Measurements from ENCODE around the gene PPP1R9A. TPM values are rescaled to one million over a fixed set of nuclear protein-coding genes. Genes with fewer than 3 reads are reported as not detected.

The PPP1R9A gene
- total RNA-seq: 0.14 and 0.18 TPM in 2 replicates

DNA sequence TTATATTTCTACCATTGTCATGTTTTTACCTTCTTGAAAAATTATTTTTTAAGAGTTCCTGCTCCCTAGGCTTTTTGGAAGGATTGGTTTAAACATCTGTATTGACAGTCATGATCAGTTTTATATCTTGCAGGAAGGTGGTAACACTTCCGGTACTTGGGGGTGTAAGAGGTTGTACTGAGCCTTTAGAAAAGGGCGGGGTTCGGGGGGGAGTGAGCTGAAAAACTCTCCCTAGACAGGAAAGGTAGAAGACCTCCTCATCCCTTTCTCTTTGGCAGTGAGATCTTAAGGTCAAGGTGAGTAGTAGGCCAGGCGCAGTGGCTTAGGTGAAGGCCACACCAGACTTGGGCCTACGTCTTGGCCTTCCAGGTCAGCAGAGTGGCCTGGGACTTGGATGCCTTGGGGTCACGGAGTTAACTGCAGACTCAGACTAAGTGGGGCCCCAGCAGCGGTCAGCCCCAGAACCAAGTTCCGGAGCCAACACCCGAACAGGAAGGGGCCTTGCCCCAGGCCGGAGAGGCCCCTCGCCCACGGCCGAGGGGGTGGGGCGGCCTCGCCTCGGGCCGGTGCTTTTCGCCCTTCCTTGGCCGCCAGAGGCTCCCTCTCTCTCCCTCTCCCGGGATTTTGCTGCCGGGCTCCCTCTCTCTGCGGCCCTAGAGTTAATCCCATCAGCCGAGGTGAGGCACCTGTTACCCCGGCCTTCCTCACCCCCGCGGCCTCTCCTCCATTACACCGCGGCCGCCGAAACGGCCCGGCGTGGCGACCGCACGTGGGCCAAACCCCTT is at the start of gene PPP1R9A:
Gene PPP1R9A, plus strand, starts transcription at position 569 of the 785 bp plus-strand sequence. CDS start 2,520 bp downstream, outside the sequence.

DNA sequence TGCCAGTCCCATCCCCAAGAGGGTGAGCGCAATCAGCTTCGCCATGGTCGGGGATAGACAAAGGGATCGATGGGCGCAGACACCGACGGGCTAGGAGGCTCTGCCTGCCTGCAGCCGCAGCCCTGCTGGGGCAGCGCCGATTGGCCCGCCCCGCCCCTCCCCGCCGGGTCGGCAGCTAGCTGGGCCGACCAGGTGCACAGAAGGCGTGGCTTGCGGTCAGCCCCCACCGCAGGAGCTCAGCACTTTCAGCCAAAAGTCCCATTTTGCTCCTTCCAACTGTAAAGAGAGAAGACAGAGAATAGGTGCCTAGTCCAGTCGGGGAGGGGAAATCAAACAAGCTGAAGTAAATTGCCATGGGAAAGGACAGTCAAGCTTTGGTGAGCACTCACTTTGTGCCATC is 417.0 kb downstream of the PPP1R9A start, which contains the start of gene PON1:
Gene PON1, minus strand, starts transcription at position 102 of the 400 bp plus-strand sequence. Its CDS starts 57 bp downstream, at position 45.

Data from smooth muscle cell of bladder (primary cell).